Right lobe of liver (tissue), 4 donors: ENCODE results near the gene USH1C.

Source experiments
- POLR2A ChIP-seq: fragments of 450-650 bp; IDR thresholded peaks from one replicate; pipeline ENCODE4 v1.6.1; 2017; ENCODE audit warnings: antibody characterized with exemption, mild to moderate bottlenecking
- TF ChIP-seq, protein P1 (sequence below), 4 donors: fragments of 200-600 bp in 3 of 4; fragments of 450-650 bp in 1 of 4; IDR thresholded peaks; one replicate each; pipeline versions ENCODE4 v1.5.1 to v1.8.0; 2016 to 2022; ENCODE audit warnings: antibody characterized with exemption in 4 of 4, mild to moderate bottlenecking in 2 of 4
- donor health status: DM: no; HTN: no; CAD: no.
- donor health status: DM: no; HTN: no; CAD: no.
- donor health status: DM: no; HTN: yes; CAD: no.

- TF ChIP-seq, protein P1, sequence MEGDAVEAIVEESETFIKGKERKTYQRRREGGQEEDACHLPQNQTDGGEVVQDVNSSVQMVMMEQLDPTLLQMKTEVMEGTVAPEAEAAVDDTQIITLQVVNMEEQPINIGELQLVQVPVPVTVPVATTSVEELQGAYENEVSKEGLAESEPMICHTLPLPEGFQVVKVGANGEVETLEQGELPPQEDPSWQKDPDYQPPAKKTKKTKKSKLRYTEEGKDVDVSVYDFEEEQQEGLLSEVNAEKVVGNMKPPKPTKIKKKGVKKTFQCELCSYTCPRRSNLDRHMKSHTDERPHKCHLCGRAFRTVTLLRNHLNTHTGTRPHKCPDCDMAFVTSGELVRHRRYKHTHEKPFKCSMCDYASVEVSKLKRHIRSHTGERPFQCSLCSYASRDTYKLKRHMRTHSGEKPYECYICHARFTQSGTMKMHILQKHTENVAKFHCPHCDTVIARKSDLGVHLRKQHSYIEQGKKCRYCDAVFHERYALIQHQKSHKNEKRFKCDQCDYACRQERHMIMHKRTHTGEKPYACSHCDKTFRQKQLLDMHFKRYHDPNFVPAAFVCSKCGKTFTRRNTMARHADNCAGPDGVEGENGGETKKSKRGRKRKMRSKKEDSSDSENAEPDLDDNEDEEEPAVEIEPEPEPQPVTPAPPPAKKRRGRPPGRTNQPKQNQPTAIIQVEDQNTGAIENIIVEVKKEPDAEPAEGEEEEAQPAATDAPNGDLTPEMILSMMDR (IDR thresholded peaks at IDR 0.05): no peak
- no peak for TF ChIP-seq POLR2A
Measured at GRCh38 chr11:17446482-17446881, 97.7 kb downstream of the USH1C start.
